ENCODE data around the gene EGR1. TPM values are rescaled to one million over a fixed set of nuclear protein-coding genes. Genes with fewer than 3 reads are reported as not detected.

The EGR1 gene
- total RNA-seq, 1 experiment from 2014 or later: 173 TPM

DNA sequence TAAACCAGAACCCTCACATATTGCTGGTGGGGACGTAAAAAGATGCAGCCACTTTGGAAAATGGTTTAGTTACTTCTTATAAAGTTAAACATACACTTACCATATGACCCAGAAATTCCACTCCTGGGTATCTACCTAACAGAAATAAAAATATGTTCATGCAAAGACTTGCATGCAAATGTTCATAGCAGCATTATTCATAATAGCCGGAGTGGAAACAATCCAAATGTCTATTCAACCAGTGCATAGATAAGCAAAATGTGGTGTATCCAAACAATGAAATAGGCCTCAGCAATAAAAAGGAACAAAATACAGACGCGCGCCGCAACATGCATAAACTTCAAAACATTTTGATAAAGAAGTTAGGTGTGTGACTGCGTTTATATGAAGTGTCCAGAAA lies 11.6 kb downstream of the EGR1 start:
- no peak overlapping the region for H2AFZ ChIP-seq (ENCODE audit: low read depth, low read length, poor library complexity, severe bottlenecking)
- no peak for DNase-seq (ENCODE audit: low read depth, low spot score)
- no peak overlapping the region for H3K4me3 ChIP-seq (replicated peaks in 1 of 2; ENCODE audit: low read depth in 1 of 2, low read length in 2 of 2)
- ATAC-seq: no peak
- intact Hi-C loops (cut with micrococcal nuclease): no loop called here
- H4K20me1 ChIP-seq (ENCODE audit: insufficient read depth): no peaks in the 10 kb centered on the region
- no TSS peak for BruUV-seq (replicated peaks)
- no peak for TF ChIP-seq ELF1 (IDR thresholded peaks at IDR 0.05; ENCODE audit: borderline replicate concordance, low read depth)
- TF ChIP-seq, protein P1, sequence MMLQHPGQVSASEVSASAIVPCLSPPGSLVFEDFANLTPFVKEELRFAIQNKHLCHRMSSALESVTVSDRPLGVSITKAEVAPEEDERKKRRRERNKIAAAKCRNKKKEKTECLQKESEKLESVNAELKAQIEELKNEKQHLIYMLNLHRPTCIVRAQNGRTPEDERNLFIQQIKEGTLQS (IDR thresholded peaks at IDR 0.05): no peak
- no peak for TF ChIP-seq SRF (IDR thresholded peaks at IDR 0.05; ENCODE audit: low read depth)
- TF ChIP-seq EZH2 (IDR thresholded peaks at IDR 0.05): no peak
- TF ChIP-seq, protein P2, sequence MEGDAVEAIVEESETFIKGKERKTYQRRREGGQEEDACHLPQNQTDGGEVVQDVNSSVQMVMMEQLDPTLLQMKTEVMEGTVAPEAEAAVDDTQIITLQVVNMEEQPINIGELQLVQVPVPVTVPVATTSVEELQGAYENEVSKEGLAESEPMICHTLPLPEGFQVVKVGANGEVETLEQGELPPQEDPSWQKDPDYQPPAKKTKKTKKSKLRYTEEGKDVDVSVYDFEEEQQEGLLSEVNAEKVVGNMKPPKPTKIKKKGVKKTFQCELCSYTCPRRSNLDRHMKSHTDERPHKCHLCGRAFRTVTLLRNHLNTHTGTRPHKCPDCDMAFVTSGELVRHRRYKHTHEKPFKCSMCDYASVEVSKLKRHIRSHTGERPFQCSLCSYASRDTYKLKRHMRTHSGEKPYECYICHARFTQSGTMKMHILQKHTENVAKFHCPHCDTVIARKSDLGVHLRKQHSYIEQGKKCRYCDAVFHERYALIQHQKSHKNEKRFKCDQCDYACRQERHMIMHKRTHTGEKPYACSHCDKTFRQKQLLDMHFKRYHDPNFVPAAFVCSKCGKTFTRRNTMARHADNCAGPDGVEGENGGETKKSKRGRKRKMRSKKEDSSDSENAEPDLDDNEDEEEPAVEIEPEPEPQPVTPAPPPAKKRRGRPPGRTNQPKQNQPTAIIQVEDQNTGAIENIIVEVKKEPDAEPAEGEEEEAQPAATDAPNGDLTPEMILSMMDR (IDR thresholded peaks at IDR 0.05 in 2 of 3, conservative IDR thresholded peaks at IDR 0.05 in 1 of 3; ENCODE audit: borderline replicate concordance in 1 of 3, insufficient read depth in 1 of 3, low read depth in 2 of 3, low read length in 2 of 3): no peak
- TF ChIP-seq CBX3 (IDR thresholded peaks at IDR 0.05; ENCODE audit: low read depth): no peak
- no peak for TF ChIP-seq JUND (IDR thresholded peaks at IDR 0.05)
- H3K4me2 ChIP-seq (ENCODE audit: low read length): no peak overlapping the region
- no peaks in the 10 kb centered on the region for H3K4me1 ChIP-seq (ENCODE audit: control insufficient read depth in 1 of 2, insufficient read depth in 2 of 2, low read length in 2 of 2)
- H3K79me2 ChIP-seq (ENCODE audit: insufficient read depth, low read length): no peaks in the 10 kb centered on the region
- H3K36me3 ChIP-seq (ENCODE audit: control insufficient read depth in 1 of 2, insufficient read depth in 2 of 2, low read length in 2 of 2): no peaks in the 10 kb centered on the region
- no peak overlapping the region for H3K9ac ChIP-seq (ENCODE audit: low read length)
- CTCF ChIA-PET: no interaction called here
- no peaks in the 10 kb centered on the region for H3K9me2 ChIP-seq (ENCODE audit: insufficient read depth)
- no peaks in the 10 kb centered on the region for H3K27me3 ChIP-seq (ENCODE audit: insufficient read depth, low read length)
- no peak overlapping the region for H3K27ac ChIP-seq (ENCODE audit: low read depth, low read length)
- RAD21 ChIA-PET (ENCODE audit: low non-redundant PET in 1 of 2, low total read pairs in 2 of 2, uncharacterized antibody in 2 of 2, unreplicated experiment in 2 of 2): no interaction called here
- H3K9me3 ChIP-seq (ENCODE audit: control insufficient read depth in 1 of 2, insufficient read depth in 1 of 2, low read depth in 1 of 2, low read length in 2 of 2): no peaks in the 10 kb centered on the region
- POLR2A ChIA-PET: no interaction called here

DNA sequence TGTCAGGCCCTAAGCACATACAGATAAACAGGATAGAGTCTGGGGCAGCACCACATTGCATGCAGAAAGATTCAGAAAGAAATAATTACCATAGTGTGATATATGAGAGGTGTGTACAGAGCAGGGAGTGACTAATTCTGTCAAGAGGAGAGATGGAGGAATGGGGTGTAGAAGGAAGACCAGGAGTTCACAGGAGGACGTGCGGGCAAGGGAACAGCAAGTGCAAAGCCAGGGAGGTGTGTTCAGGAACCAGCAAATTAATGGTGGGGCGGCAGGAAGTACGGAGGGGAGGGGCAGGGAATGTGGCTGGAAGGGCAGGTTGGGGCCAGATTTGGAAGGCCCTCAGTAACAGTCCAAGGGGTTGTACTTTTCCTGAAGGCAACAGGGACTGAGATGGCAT lies 17.4 kb downstream of the EGR1 start:
- H3K4me2 ChIP-seq (ENCODE audit: low read length): no peak overlapping the region
- H3K9me3 ChIP-seq (ENCODE audit: control insufficient read depth in 1 of 2, insufficient read depth in 1 of 2, low read depth in 1 of 2, low read length in 2 of 2): no peaks in the 10 kb centered on the region
- H3K79me2 ChIP-seq (ENCODE audit: insufficient read depth, low read length): no peaks in the 10 kb centered on the region
- POLR2A ChIA-PET: no interaction called here
- CTCF ChIA-PET: no interaction called here
- H3K4me1 ChIP-seq (ENCODE audit: control insufficient read depth in 1 of 2, insufficient read depth in 2 of 2, low read length in 2 of 2): peaks cover 0 to 8% of the 10 kb centered on the region in 2 experiments; a peak in 2 of 4 replicates
- BruUV-seq (replicated peaks): no TSS peak
- no peaks in the 10 kb centered on the region for H3K36me3 ChIP-seq (ENCODE audit: control insufficient read depth in 1 of 2, insufficient read depth in 2 of 2, low read length in 2 of 2)
- no peaks in the 10 kb centered on the region for H3K27me3 ChIP-seq (ENCODE audit: insufficient read depth, low read length)
- no peaks in the 10 kb centered on the region for H4K20me1 ChIP-seq (ENCODE audit: insufficient read depth)
- H3K9ac ChIP-seq (ENCODE audit: low read length): no peak overlapping the region
- ATAC-seq: no peak
- intact Hi-C loops (cut with micrococcal nuclease): no loop called here
- no peaks in the 10 kb centered on the region for H3K9me2 ChIP-seq (ENCODE audit: insufficient read depth)
- RAD21 ChIA-PET (ENCODE audit: low non-redundant PET in 1 of 2, low total read pairs in 2 of 2, uncharacterized antibody in 2 of 2, unreplicated experiment in 2 of 2): no interaction called here
- no peak for DNase-seq (ENCODE audit: low read depth, low spot score)
- no peak overlapping the region for H2AFZ ChIP-seq (ENCODE audit: low read depth, low read length, poor library complexity, severe bottlenecking)
- no peak overlapping the region for H3K4me3 ChIP-seq (replicated peaks in 1 of 2; ENCODE audit: low read depth in 1 of 2, low read length in 2 of 2)
- no peak overlapping the region for H3K27ac ChIP-seq (ENCODE audit: low read depth, low read length)
- no peak for TF ChIP-seq POLR2AphosphoS5 (IDR thresholded peaks at IDR 0.05; ENCODE audit: low read depth, low read length)
- TF ChIP-seq, protein P1 (IDR thresholded peaks at IDR 0.05): no peak
- no peak for TF ChIP-seq SP1 (IDR thresholded peaks at IDR 0.05; ENCODE audit: low read depth)
- no peak for TF ChIP-seq FOSL1 (IDR thresholded peaks at IDR 0.05; ENCODE audit: low read depth)
- TF ChIP-seq ELF1 (IDR thresholded peaks at IDR 0.05; ENCODE audit: borderline replicate concordance, low read depth): no peak
- TF ChIP-seq TCF7L2 (IDR thresholded peaks at IDR 0.05; ENCODE audit: borderline replicate concordance, extremely low read depth, insufficient read depth, insufficient read length): no peak
- no peak for TF ChIP-seq ZFX (IDR thresholded peaks at IDR 0.05)
- TF ChIP-seq, protein P3, sequence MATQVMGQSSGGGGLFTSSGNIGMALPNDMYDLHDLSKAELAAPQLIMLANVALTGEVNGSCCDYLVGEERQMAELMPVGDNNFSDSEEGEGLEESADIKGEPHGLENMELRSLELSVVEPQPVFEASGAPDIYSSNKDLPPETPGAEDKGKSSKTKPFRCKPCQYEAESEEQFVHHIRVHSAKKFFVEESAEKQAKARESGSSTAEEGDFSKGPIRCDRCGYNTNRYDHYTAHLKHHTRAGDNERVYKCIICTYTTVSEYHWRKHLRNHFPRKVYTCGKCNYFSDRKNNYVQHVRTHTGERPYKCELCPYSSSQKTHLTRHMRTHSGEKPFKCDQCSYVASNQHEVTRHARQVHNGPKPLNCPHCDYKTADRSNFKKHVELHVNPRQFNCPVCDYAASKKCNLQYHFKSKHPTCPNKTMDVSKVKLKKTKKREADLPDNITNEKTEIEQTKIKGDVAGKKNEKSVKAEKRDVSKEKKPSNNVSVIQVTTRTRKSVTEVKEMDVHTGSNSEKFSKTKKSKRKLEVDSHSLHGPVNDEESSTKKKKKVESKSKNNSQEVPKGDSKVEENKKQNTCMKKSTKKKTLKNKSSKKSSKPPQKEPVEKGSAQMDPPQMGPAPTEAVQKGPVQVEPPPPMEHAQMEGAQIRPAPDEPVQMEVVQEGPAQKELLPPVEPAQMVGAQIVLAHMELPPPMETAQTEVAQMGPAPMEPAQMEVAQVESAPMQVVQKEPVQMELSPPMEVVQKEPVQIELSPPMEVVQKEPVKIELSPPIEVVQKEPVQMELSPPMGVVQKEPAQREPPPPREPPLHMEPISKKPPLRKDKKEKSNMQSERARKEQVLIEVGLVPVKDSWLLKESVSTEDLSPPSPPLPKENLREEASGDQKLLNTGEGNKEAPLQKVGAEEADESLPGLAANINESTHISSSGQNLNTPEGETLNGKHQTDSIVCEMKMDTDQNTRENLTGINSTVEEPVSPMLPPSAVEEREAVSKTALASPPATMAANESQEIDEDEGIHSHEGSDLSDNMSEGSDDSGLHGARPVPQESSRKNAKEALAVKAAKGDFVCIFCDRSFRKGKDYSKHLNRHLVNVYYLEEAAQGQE (IDR thresholded peaks at IDR 0.05; ENCODE audit: low read depth): no peak
- no peak for TF ChIP-seq POLR2A (IDR thresholded peaks at IDR 0.05; ENCODE audit: borderline replicate concordance, extremely low read depth, insufficient read depth, insufficient read length)
- TF ChIP-seq CBX3 (IDR thresholded peaks at IDR 0.05; ENCODE audit: low read depth): no peak
- TF ChIP-seq ZNF274 (IDR thresholded peaks at IDR 0.05; ENCODE audit: low read depth, low read length): no peak
- no peak for TF ChIP-seq EZH2phosphoT487 (IDR thresholded peaks at IDR 0.05; ENCODE audit: borderline replicate concordance)
